ENCODE data around the gene KLHL13. TPM values are rescaled to one million over a fixed set of nuclear protein-coding genes. Genes with fewer than 3 reads are reported as not detected.

Gene KLHL13
- polyA plus RNA-seq, 1 donor (not counting 4 experiments of a cell fraction or from before 2014, with no cell fraction given): 4.9 TPM

DNA sequence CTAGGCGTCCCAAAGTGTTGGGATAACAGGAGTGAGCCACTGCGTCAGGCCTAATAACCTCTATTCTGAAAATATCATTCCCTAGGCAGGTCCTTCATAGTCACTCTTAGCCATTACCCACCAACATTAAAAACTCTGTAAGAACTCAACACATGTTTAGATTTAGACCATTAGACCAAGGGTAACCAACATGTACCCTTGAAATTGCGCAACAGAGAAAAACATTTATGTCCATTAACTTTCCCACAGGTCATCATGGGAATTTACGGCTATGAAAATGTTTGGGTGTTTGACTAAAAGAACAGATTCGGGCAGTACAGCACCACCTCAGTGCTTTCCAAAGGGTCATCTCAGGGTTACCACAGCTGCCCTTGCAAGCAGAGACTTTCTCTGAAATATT, 7.5 kb downstream of the KLHL13 start:
- dilution Hi-C loops (cut with MboI; ENCODE audit: extremely low pct_ligation_motif_present, low sequenced_read_pairs): no loop called here
- no peak overlapping the region for H3K27ac ChIP-seq (ENCODE audit: control insufficient read depth, insufficient read depth, low read length)

DNA sequence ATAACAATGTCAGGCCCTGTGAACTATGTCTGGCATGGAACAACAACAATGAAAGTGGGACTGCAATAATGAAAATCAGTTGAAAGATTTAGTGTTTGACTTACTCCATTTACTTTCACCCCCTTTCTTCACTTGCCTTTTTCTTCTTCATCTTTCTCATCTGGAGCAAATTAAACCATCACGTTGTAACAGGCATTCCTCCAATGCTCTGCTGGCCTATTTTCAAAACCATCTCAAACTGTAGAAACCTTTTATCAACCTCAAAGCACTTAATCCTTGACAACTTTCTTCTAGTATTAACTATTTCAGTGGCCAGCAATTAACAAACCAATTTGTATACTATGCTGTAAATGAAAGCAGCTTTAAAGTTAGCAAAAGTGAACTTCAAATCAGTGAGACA, 8.3 kb downstream of the KLHL13 start:
- H3K9ac ChIP-seq (ENCODE audit: control insufficient read depth, extremely low read depth, insufficient read depth, low read length): no peak overlapping the region
- H3K36me3 ChIP-seq (ENCODE audit: control insufficient read depth in 2 of 2, extremely low read depth in 1 of 2, insufficient read depth in 2 of 2, low read length in 2 of 2): no peaks in the 10 kb centered on the region
- FAIRE-seq: no peak
- no peak for DNase-seq (ENCODE audit: low read depth, low spot score)
- no peak overlapping the region for H2AFZ ChIP-seq (ENCODE audit: control insufficient read depth, low read length)
- no peak for TF ChIP-seq EZH2 (IDR thresholded peaks at IDR 0.05; ENCODE audit: low read length)
- TF ChIP-seq, protein P1, sequence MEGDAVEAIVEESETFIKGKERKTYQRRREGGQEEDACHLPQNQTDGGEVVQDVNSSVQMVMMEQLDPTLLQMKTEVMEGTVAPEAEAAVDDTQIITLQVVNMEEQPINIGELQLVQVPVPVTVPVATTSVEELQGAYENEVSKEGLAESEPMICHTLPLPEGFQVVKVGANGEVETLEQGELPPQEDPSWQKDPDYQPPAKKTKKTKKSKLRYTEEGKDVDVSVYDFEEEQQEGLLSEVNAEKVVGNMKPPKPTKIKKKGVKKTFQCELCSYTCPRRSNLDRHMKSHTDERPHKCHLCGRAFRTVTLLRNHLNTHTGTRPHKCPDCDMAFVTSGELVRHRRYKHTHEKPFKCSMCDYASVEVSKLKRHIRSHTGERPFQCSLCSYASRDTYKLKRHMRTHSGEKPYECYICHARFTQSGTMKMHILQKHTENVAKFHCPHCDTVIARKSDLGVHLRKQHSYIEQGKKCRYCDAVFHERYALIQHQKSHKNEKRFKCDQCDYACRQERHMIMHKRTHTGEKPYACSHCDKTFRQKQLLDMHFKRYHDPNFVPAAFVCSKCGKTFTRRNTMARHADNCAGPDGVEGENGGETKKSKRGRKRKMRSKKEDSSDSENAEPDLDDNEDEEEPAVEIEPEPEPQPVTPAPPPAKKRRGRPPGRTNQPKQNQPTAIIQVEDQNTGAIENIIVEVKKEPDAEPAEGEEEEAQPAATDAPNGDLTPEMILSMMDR (optimal IDR thresholded peaks at IDR 0.05 in 1 of 3, IDR thresholded peaks at IDR 0.05 in 1 of 3, conservative IDR thresholded peaks at IDR 0.05 in 1 of 3; ENCODE audit: extremely low read depth in 1 of 3, insufficient read depth in 2 of 3, low read length in 3 of 3): no peak
- H3K4me1 ChIP-seq (ENCODE audit: control insufficient read depth, extremely low read depth, insufficient read depth, low read length): no peaks in the 10 kb centered on the region
- no peaks in the 10 kb centered on the region for H3K27me3 ChIP-seq (ENCODE audit: control insufficient read depth, extremely low read depth, insufficient read depth, low read length)
- no peaks in the 10 kb centered on the region for H4K20me1 ChIP-seq (ENCODE audit: control insufficient read depth, extremely low read depth, insufficient read depth, low read length)
- no peak overlapping the region for H3K4me2 ChIP-seq (ENCODE audit: control insufficient read depth, extremely low read depth, insufficient read depth, low read depth, low read length)
- H3K79me2 ChIP-seq (ENCODE audit: control insufficient read depth, insufficient read depth, low read length): no peaks in the 10 kb centered on the region
- no peaks in the 10 kb centered on the region for H3K9me3 ChIP-seq (ENCODE audit: control insufficient read depth, low read depth, low read length)
- no peak overlapping the region for H3K4me3 ChIP-seq (ENCODE audit: control insufficient read depth in 2 of 3, extremely low read depth in 1 of 3, insufficient read depth in 2 of 3, low read depth in 1 of 3, low read length in 3 of 3)
- H3K27ac ChIP-seq (ENCODE audit: control insufficient read depth, insufficient read depth, low read length): no peak overlapping the region
- H3K9me1 ChIP-seq (ENCODE audit: control insufficient read depth, extremely low read depth, insufficient read depth, low read length): no peaks in the 10 kb centered on the region
- dilution Hi-C loops (cut with MboI; ENCODE audit: extremely low pct_ligation_motif_present, low sequenced_read_pairs): no loop called here

More for the DNA sequence above, 7.5 kb downstream of the KLHL13 start:
- Histone ChIP-seq H3K4me2 (ENCODE audit: control insufficient read depth, extremely low read depth, insufficient read depth, low read depth, low read length) (no peak overlapping the region), H3K79me2 (ENCODE audit: control insufficient read depth, insufficient read depth, low read length) (no peaks in the 10 kb centered on the region), H3K27me3 (ENCODE audit: control insufficient read depth, extremely low read depth, insufficient read depth, low read length) (no peaks in the 10 kb centered on the region), H3K9me3 (ENCODE audit: control insufficient read depth, low read depth, low read length) (no peaks in the 10 kb centered on the region), H4K20me1 (ENCODE audit: control insufficient read depth, extremely low read depth, insufficient read depth, low read length) (no peaks in the 10 kb centered on the region), H2AFZ (ENCODE audit: control insufficient read depth, low read length) (no peak overlapping the region), H3K9me1 (ENCODE audit: control insufficient read depth, extremely low read depth, insufficient read depth, low read length) (no peaks in the 10 kb centered on the region), H3K4me3 (ENCODE audit: control insufficient read depth in 2 of 3, extremely low read depth in 1 of 3, insufficient read depth in 2 of 3, low read depth in 1 of 3, low read length in 3 of 3) (no peak overlapping the region), H3K36me3 (ENCODE audit: control insufficient read depth in 2 of 2, extremely low read depth in 1 of 2, insufficient read depth in 2 of 2, low read length in 2 of 2) (no peaks in the 10 kb centered on the region), H3K9ac (ENCODE audit: control insufficient read depth, extremely low read depth, insufficient read depth, low read length) (no peak overlapping the region), H3K4me1 (ENCODE audit: control insufficient read depth, extremely low read depth, insufficient read depth, low read length) (no peaks in the 10 kb centered on the region)
- FAIRE-seq: no peak
- DNase-seq (ENCODE audit: low read depth, low spot score): no peak
- TF ChIP-seq EZH2 (IDR thresholded peaks at IDR 0.05; ENCODE audit: low read length): no peak
- TF ChIP-seq, protein P1 (optimal IDR thresholded peaks at IDR 0.05 in 1 of 3, IDR thresholded peaks at IDR 0.05 in 1 of 3, conservative IDR thresholded peaks at IDR 0.05 in 1 of 3; ENCODE audit: extremely low read depth in 1 of 3, insufficient read depth in 2 of 3, low read length in 3 of 3): no peak
